Hepatocyte (in vitro differentiated cells): ENCODE results near the gene GPRIN2.

ENCODE experiments used
- EZH2 ChIP-seq: fragments of 200-600 bp; sonication (generic); IDR thresholded peaks from 2 replicates; pipeline ENCODE4 v1.6.1; 2016; ENCODE audit warnings: antibody characterized with exemption, mild to moderate bottlenecking, borderline replicate concordance
- TF ChIP-seq, protein P1 (sequence below): fragments of 200-600 bp; sonication (generic); IDR thresholded peaks from 2 replicates; pipeline ENCODE4 v1.5.1; 2016; ENCODE audit warnings: antibody characterized with exemption, mild to moderate bottlenecking; ENCODE audit not compliant: poor library complexity

DNA sequence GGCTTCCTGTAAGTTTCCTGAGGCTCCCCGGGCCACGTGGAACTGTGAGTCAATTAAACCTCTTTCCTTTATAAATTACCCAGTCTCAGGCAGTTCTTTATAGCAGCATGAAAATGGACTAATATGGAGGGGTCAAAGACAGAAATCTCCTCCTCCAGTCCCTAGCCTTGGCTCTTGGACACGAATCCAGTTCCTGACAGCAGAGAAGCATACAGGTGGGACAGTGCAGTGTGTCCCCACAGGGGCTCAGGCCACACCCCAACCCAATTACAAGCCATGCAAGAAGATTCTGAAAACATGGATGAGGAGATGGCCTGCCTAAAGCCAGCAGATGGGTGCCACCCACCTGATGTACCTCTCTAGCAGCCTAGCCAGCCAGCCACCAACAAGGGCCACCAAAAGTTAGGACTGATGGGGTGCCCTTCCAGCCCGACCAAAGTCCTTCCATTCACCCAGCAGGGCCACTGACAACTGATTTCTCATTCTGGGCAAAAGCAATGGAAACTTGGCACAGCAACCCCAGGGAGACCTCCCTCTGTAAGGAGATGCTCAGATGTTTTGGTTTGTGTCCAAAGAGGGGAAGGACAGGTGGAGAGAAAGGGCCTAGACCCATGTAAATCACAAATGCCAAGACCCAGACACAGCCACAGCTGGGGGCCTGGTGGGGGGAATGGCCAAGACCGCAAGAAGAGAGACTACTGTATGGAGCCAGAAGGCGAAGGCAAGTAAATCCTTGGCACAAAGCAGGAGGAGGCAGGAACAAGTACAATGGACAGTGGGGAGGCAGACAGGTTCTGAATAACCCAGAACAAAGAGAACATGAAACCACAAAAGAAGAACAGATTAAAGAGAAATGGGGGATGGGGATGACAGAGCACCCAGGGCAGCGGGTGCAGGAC, 13.6 kb downstream of the GPRIN2 start:
- TF ChIP-seq, protein P1, sequence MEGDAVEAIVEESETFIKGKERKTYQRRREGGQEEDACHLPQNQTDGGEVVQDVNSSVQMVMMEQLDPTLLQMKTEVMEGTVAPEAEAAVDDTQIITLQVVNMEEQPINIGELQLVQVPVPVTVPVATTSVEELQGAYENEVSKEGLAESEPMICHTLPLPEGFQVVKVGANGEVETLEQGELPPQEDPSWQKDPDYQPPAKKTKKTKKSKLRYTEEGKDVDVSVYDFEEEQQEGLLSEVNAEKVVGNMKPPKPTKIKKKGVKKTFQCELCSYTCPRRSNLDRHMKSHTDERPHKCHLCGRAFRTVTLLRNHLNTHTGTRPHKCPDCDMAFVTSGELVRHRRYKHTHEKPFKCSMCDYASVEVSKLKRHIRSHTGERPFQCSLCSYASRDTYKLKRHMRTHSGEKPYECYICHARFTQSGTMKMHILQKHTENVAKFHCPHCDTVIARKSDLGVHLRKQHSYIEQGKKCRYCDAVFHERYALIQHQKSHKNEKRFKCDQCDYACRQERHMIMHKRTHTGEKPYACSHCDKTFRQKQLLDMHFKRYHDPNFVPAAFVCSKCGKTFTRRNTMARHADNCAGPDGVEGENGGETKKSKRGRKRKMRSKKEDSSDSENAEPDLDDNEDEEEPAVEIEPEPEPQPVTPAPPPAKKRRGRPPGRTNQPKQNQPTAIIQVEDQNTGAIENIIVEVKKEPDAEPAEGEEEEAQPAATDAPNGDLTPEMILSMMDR, result no peak
- no peak for TF ChIP-seq EZH2
